ENCODE data around the gene SPHK2. TPM values are rescaled to one million over a fixed set of nuclear protein-coding genes. Genes with fewer than 3 reads are reported as not detected.
"Not testable (repeated sequence)": the region's sequence is repeated elsewhere in the genome, so short reads cannot be mapped to it uniquely, and the experiment has no call there.

The SPHK2 gene
- total RNA-seq, 1 donor from 2014 or later, result 21.2 TPM

- no peak for DNase-seq (ENCODE audit: extremely low read depth, low read depth, low spot score)
These were observed 4.8 kb downstream of the SPHK2 start for GRCh38 chr19:48624067-48624594.

GRCh38 chr19:48624791-48625723 is 5.8 kb downstream of the SPHK2 start:
- DNase-seq (ENCODE audit: extremely low read depth, low read depth, low spot score), result no peak

- DNase-seq (ENCODE audit: extremely low read depth, low read depth, low spot score), result no peak
These were observed 6.6 kb downstream of the SPHK2 start for GRCh38 chr19:48625891-48626327.

- no peak for DNase-seq (ENCODE audit: extremely low read depth, low read depth, low spot score)
These were observed 8.0 kb downstream of the SPHK2 start for GRCh38 chr19:48627201-48627864.

- DNase-seq (ENCODE audit: extremely low read depth, low read depth, low spot score), result no peak
These were observed 8.6 kb downstream of the SPHK2 start for GRCh38 chr19:48627865-48628314.

- no peak for DNase-seq (ENCODE audit: extremely low read depth, low read depth, low spot score)
These were observed 9.4 kb downstream of the SPHK2 start for GRCh38 chr19:48628486-48629296.

- no peak for DNase-seq (ENCODE audit: extremely low read depth, low read depth, low spot score)
These were observed 9.9 kb downstream of the SPHK2 start for GRCh38 chr19:48629297-48629598.

- no peak for DNase-seq (ENCODE audit: extremely low read depth, low read depth, low spot score)
These were observed 10.4 kb downstream of the SPHK2 start for GRCh38 chr19:48629599-48630295.

- no peak for DNase-seq (ENCODE audit: extremely low read depth, low read depth, low spot score)
These were observed 11.2 kb downstream of the SPHK2 start for GRCh38 chr19:48630296-48631063.

GRCh38 chr19:48631225-48631624 is 11.9 kb downstream of the SPHK2 start:
- no peak for DNase-seq (ENCODE audit: extremely low read depth, low read depth, low spot score)

GRCh38 chr19:48632286-48632685 is 13.0 kb downstream of the SPHK2 start:
- DNase-seq (ENCODE audit: extremely low read depth, low read depth, low spot score), result not testable (repeated sequence)

- no peak for DNase-seq (ENCODE audit: extremely low read depth, low read depth, low spot score)
These were observed 13.4 kb downstream of the SPHK2 start for GRCh38 chr19:48632692-48633147.

GRCh38 chr19:48633148-48634035 is 14.1 kb downstream of the SPHK2 start:
- DNase-seq (ENCODE audit: extremely low read depth, low read depth, low spot score), result no peak

GRCh38 chr19:48634036-48634342 is 14.7 kb downstream of the SPHK2 start:
- no peak for DNase-seq (ENCODE audit: extremely low read depth, low read depth, low spot score)

GRCh38 chr19:48634424-48635262 is 15.3 kb downstream of the SPHK2 start:
- DNase-seq (ENCODE audit: extremely low read depth, low read depth, low spot score), result no peak

- DNase-seq (ENCODE audit: extremely low read depth, low read depth, low spot score), result no peak
These were observed 16.1 kb downstream of the SPHK2 start for GRCh38 chr19:48635263-48635965.

All from glomerular endothelial cell (primary cell).